Measurements from ENCODE around the gene PAM. TPM values are rescaled to one million over a fixed set of nuclear protein-coding genes. Genes with fewer than 3 reads are reported as not detected.

The PAM gene
- total and polyA plus RNA-seq, 2 of the 8 experiments (the other 6 are each of a cell fraction or from before 2014, with no cell fraction given): 30.4 to 67.8 TPM

- Histone ChIP-seq H4K5ac (ENCODE audit: insufficient read length, low read depth, low read length) (no peak overlapping the region), H3K4me3 (ENCODE audit: extremely low read depth in 1 of 4, insufficient read depth in 2 of 4, low read depth in 3 of 4, low read length in 4 of 4) (no peak overlapping the region), H3K79me1 (ENCODE audit: low read depth, low read length) (no peaks in the 10 kb centered on the region), H3K9ac (replicated peaks in 1 of 4; ENCODE audit: extremely low read depth in 1 of 4, low read depth in 3 of 4, low read length in 3 of 4) (no peak overlapping the region), H2BK20ac (ENCODE audit: low read length) (no peak overlapping the region), H3K4me2 (ENCODE audit: insufficient read depth in 1 of 2, low read depth in 2 of 2, low read length in 2 of 2) (no peak overlapping the region), H3K23me2 (ENCODE audit: low read depth, low read length) (no peaks in the 10 kb centered on the region), H3K9me3 (ENCODE audit: insufficient read depth in 2 of 2, low read depth in 1 of 2, low read length in 1 of 2) (no peaks in the 10 kb centered on the region), H3K23ac (ENCODE audit: insufficient read length) (no peak overlapping the region), H3K27me3 (replicated peaks in 1 of 4; ENCODE audit: control insufficient read depth in 3 of 4, extremely low read depth in 1 of 4, insufficient read depth in 3 of 4, low read length in 3 of 4) (no peaks in the 10 kb centered on the region), H2AK5ac (ENCODE audit: low read depth, low read length) (no peak overlapping the region), H2BK12ac (ENCODE audit: low read depth, low read length) (no peak overlapping the region), H3K4me1 (replicated peaks in 1 of 4; ENCODE audit: control insufficient read depth in 3 of 4, insufficient read depth in 4 of 4, low read length in 3 of 4) (peaks cover 0 to 8% (median 2%) of the 10 kb centered on the region in 4 experiments; a peak in 3 of 7 replicates), H3K36me3 (ENCODE audit: control insufficient read depth in 2 of 4, insufficient read depth in 4 of 4, low read length in 3 of 4) (no peaks in the 10 kb centered on the region), H2BK120ac (replicated peaks; ENCODE audit: low read depth, low read length) (no peak overlapping the region), H3K79me2 (ENCODE audit: control insufficient read depth in 1 of 2, insufficient read depth in 2 of 2, low read length in 2 of 2) (no peaks in the 10 kb centered on the region), H3K4ac (replicated peaks; ENCODE audit: insufficient read length, low read depth, low read length) (no peak overlapping the region), H3K56ac (replicated peaks; ENCODE audit: insufficient read length, low read depth, low read length) (no peak overlapping the region), H2AFZ (ENCODE audit: low read length) (no peak overlapping the region), H3K27ac (ENCODE audit: low read depth, low read length) (no peak overlapping the region), H2BK15ac (ENCODE audit: low read length) (no peak overlapping the region), H2BK5ac (ENCODE audit: low read depth, low read length) (no peak overlapping the region), H3K14ac (ENCODE audit: insufficient read length) (no peak overlapping the region), H4K20me1 (replicated peaks in 1 of 2; ENCODE audit: control insufficient read depth in 1 of 2, insufficient read depth in 2 of 2, low read length in 2 of 2) (no peaks in the 10 kb centered on the region), H4K8ac (ENCODE audit: extremely low read depth, insufficient read depth, low read length) (no peak overlapping the region), H3K18ac (ENCODE audit: extremely low read depth, low read length) (no peak overlapping the region; the same call in 1 of the 2 replicates), H4K91ac (replicated peaks; ENCODE audit: insufficient read length, low read length) (no peak overlapping the region)
- FAIRE-seq (no peak), DNase-seq (ENCODE audit: low read depth in 1 of 2, low spot score in 2 of 2) (no peak)
- POLR2A ChIA-PET (ENCODE audit: partially characterized antibody): interaction anchor here (1.3 kb wide), 1 partner anchor 11 kb away, joined by 5 read pairs; no protein-coding TSS in a partner anchor
- TF ChIP-seq SIX5 (IDR thresholded peaks at IDR 0.05; ENCODE audit: low read depth, low read length): no peak
- TF ChIP-seq EGR1 (IDR thresholded peaks at IDR 0.05; ENCODE audit: borderline replicate concordance, low read depth, low read length): no peak
- no peak for TF ChIP-seq MAFK (IDR thresholded peaks at IDR 0.05; ENCODE audit: low read depth, low read length)
- no peak for TF ChIP-seq NANOG (IDR thresholded peaks at IDR 0.05; ENCODE audit: insufficient read depth, low read depth, low read length, poor library complexity, severe bottlenecking)
- TF ChIP-seq BRCA1 (IDR thresholded peaks at IDR 0.05; ENCODE audit: low read depth, low read length): no peak
- no peak for TF ChIP-seq KDM1A (IDR thresholded peaks at IDR 0.05; ENCODE audit: borderline replicate concordance, low read length)
- TF ChIP-seq CHD2 (IDR thresholded peaks at IDR 0.05; ENCODE audit: low read length): no peak
- CTCF ChIA-PET (ENCODE audit: partially characterized antibody): interaction anchor here (0.9 to 2.2 kb wide), 3 partner anchors 9 to 96 kb away, joined by 5 read pairs; no protein-coding TSS in a partner anchor
- WGBS, 2 experiments (ENCODE audit: extremely low coverage in 1 of 2, insufficient coverage in 1 of 2, insufficient read length in 1 of 2, insufficient replicate concordance in 2 of 2, low coverage in 1 of 2, low lambda C conversion rate in 2 of 2, missing lambda C conversion rate in 1 of 2): 89% methylated on average over 4 of the region's 4 CpGs; no CpG with 5 or more reads in 1 of the 2 experiments
Observed at GRCh38 chr5:102876610-102877009, 121.5 kb downstream of the PAM start.

All from H1 (cell line).